IMR-90 (cell line): Measurements from ENCODE around the gene TES.

Experiments
- CHD1 ChIP-seq: IDR thresholded peaks from 2 replicates; pipeline ENCODE4 v1.6.1; 2012; ENCODE audit warnings: low read depth, low read length, improper control_type of control experiment
- CTCF ChIP-seq: conservative IDR thresholded peaks from 2 replicates; pipeline ENCODE4 v1.5.1; 2012; ENCODE audit warnings: mild to moderate bottlenecking, low read depth, low read length, improper control_type of control experiment
- FOS ChIP-seq: fragments of 150-350 bp; IDR thresholded peaks from 2 replicates; pipeline ENCODE4 v1.6.1; 2016; ENCODE audit warnings: low read depth, low read length
- MAFK ChIP-seq: IDR thresholded peaks from 2 replicates; pipeline ENCODE4 v1.6.1; 2012; ENCODE audit warnings: low read depth, low read length, improper control_type of control experiment
- POLR2A ChIP-seq: IDR thresholded peaks from 2 replicates; pipeline ENCODE4 v1.6.1; 2012; ENCODE audit warnings: mild to moderate bottlenecking, low read depth, low read length
- RAD21 ChIP-seq: IDR thresholded peaks from 2 replicates; pipeline ENCODE4 v1.6.1; 2012; ENCODE audit warnings: low read length, improper control_type of control experiment
- RCOR1 ChIP-seq: IDR thresholded peaks from 2 replicates; pipeline ENCODE4 v1.6.1; 2012; ENCODE audit warnings: mild to moderate bottlenecking, low read length, improper control_type of control experiment; ENCODE audit not compliant: insufficient replicate concordance
- SMC3 ChIP-seq: fragments of 150-350 bp; IDR thresholded peaks from 2 replicates; pipeline ENCODE4 v1.6.1; 2016; ENCODE audit warnings: low read depth, mild to moderate bottlenecking, antibody characterized with exemption, low read length, moderate library complexity
- USF2 ChIP-seq: fragments of 150-350 bp; IDR thresholded peaks from 2 replicates; pipeline ENCODE4 v1.6.1; 2017; ENCODE audit warnings: mild to moderate bottlenecking, antibody characterized with exemption, low read length, low read depth

- TF ChIP-seq SMC3 (no peak), POLR2A (no peak), CTCF (no peak), USF2 (no peak), MAFK (no peak), RCOR1 (no peak), RAD21 (no peak), FOS (no peak), CHD1 (no peak)
These were observed 41.3 kb downstream of the TES start for GRCh38 chr7:116251675-116252074.
